ENCODE measurements around the gene BOD1L1.

The BOD1L1 gene

DNA sequence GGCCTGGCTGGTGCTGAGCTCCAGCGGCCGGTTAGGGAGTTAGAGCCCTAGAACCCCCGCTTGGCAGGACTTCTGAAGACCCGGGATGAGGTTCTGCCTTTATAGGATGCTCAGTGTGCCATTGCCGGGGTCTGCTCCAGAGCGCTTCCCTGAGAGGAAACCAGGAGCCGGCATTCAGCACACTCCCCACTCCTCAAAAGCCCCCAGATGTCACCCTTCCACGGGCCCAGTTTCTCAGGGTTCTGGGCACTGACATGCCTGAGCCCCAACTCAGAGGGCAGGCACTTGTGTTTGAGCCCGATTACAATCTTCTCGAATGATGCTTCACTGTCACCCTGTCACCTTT, 89.7 kb downstream of the BOD1L1 start:
- TF ChIP-seq FOXM1 (IDR thresholded peaks at IDR 0.05; ENCODE audit: borderline replicate concordance, low read depth) (no peak), CREB1 (IDR thresholded peaks at IDR 0.05; ENCODE audit: low read depth) (no peak), TAF1 (IDR thresholded peaks at IDR 0.05; ENCODE audit: low read depth) (no peak), RAD21 (IDR thresholded peaks at IDR 0.05; ENCODE audit: low read depth) (no peak), MAX (IDR thresholded peaks at IDR 0.05) (no peak), ZBTB7A (IDR thresholded peaks at IDR 0.05; ENCODE audit: low read depth) (no peak), CEBPB (IDR thresholded peaks at IDR 0.05) (no peak), REST (IDR thresholded peaks at IDR 0.05; ENCODE audit: low read depth) (no peak), TCF12 (IDR thresholded peaks at IDR 0.05; ENCODE audit: low read depth) (no peak), YY1 (IDR thresholded peaks at IDR 0.05; ENCODE audit: low read depth) (no peak), TEAD4 (IDR thresholded peaks at IDR 0.05) (no peak), EP300 (IDR thresholded peaks at IDR 0.05; ENCODE audit: borderline replicate concordance) (no peak), EGR1 (IDR thresholded peaks at IDR 0.05) (no peak), NFIC (IDR thresholded peaks at IDR 0.05) (no peak)
- TF ChIP-seq, protein P1, sequence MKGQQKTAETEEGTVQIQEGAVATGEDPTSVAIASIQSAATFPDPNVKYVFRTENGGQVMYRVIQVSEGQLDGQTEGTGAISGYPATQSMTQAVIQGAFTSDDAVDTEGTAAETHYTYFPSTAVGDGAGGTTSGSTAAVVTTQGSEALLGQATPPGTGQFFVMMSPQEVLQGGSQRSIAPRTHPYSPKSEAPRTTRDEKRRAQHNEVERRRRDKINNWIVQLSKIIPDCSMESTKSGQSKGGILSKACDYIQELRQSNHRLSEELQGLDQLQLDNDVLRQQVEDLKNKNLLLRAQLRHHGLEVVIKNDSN (IDR thresholded peaks at IDR 0.05): no peak

DNA sequence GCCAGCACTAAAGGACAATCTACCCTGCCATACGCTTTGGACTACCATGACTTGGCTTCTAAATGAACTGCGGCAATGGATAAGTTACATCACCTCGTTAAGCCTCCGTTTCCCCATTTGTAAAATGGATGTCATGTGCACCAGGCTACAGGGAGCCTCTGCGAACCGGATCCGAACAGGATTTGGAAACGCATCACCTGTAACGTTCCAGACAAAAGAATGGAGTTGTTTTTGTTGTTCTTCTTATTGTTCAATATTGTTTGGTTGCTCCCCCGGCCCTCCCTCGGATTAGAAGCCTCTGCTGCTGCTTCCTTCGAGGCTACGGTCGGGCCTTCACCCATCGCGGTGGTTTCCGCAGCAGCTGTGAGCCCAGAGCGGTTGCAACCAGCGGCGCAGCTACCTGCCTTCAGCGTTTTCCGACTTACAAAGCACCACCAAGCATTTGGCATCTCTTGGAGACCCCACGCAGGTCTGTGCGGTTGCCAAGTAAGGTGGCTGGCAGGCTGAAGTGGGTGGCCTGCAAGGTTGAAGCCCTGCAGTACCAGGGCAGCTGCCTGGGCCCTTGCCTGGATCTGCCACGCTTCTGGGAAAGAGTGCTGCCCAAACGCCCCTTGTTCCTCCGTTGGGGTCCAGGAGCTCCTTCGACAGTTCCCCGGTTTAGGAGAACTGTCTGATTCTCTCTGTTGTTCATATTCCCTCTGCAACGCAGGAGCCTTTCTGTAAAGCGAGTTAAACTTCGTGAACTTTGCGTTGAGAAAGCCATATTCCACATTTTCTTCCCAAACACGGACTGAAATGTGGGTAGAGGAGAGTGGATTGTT, 90.3 kb downstream of the BOD1L1 start:
- no peak for TF ChIP-seq ZBTB7A (IDR thresholded peaks at IDR 0.05; ENCODE audit: low read depth)
- no peak for TF ChIP-seq TEAD4 (IDR thresholded peaks at IDR 0.05)

DNA sequence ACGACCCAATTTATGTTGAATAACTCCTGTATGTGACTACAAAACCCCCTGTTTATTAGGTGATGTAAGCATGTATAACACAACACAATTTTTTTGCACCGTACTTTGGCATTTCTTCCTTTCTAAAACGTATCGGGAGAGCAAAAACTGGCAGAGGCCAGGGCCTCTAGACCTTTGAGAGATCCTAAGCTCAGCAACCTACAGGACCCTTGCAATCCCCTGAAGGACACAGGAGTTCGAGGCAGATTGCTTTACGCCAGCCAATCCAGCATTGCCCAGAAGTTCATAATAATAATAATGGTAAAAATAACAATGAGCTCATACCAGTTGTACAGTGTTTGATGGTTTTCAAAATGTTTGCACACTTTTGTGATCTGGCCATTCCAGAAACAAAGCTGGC, 90.9 kb downstream of the BOD1L1 start:
- TF ChIP-seq CREB1 (IDR thresholded peaks at IDR 0.05; ENCODE audit: low read depth): no peak
- TF ChIP-seq, protein P1 (IDR thresholded peaks at IDR 0.05): no peak
- no peak for TF ChIP-seq ZBTB7A (IDR thresholded peaks at IDR 0.05; ENCODE audit: low read depth)
- TF ChIP-seq TCF12 (IDR thresholded peaks at IDR 0.05; ENCODE audit: low read depth): no peak
- TF ChIP-seq YY1 (IDR thresholded peaks at IDR 0.05; ENCODE audit: low read depth): no peak
- TF ChIP-seq TEAD4 (IDR thresholded peaks at IDR 0.05): no peak
- no peak for TF ChIP-seq FOXM1 (IDR thresholded peaks at IDR 0.05; ENCODE audit: borderline replicate concordance, low read depth)
- TF ChIP-seq EGR1 (IDR thresholded peaks at IDR 0.05): no peak
- TF ChIP-seq NFIC (IDR thresholded peaks at IDR 0.05): no peak
- no peak for TF ChIP-seq MAX (IDR thresholded peaks at IDR 0.05)
- TF ChIP-seq EP300 (IDR thresholded peaks at IDR 0.05; ENCODE audit: borderline replicate concordance): no peak
- no peak for TF ChIP-seq RAD21 (IDR thresholded peaks at IDR 0.05; ENCODE audit: low read depth)
- TF ChIP-seq REST (IDR thresholded peaks at IDR 0.05; ENCODE audit: low read depth): no peak
- TF ChIP-seq TAF1 (IDR thresholded peaks at IDR 0.05; ENCODE audit: low read depth): no peak

- TF ChIP-seq FOXM1 (IDR thresholded peaks at IDR 0.05; ENCODE audit: borderline replicate concordance, low read depth): no peak
- no peak for TF ChIP-seq TCF12 (IDR thresholded peaks at IDR 0.05; ENCODE audit: low read depth)
- TF ChIP-seq TEAD4 (IDR thresholded peaks at IDR 0.05): no peak
- TF ChIP-seq CEBPB (IDR thresholded peaks at IDR 0.05): no peak
Observed at GRCh38 chr4:13535708-13536361, 91.7 kb downstream of the BOD1L1 start.

- no peak for TF ChIP-seq TCF12 (IDR thresholded peaks at IDR 0.05; ENCODE audit: low read depth)
- no peak for TF ChIP-seq EGR1 (IDR thresholded peaks at IDR 0.05)
- no peak for TF ChIP-seq MAX (IDR thresholded peaks at IDR 0.05)
- no peak for TF ChIP-seq RAD21 (IDR thresholded peaks at IDR 0.05; ENCODE audit: low read depth)
- TF ChIP-seq ZBTB7A (IDR thresholded peaks at IDR 0.05; ENCODE audit: low read depth): no peak
- no peak for TF ChIP-seq CREB1 (IDR thresholded peaks at IDR 0.05; ENCODE audit: low read depth)
- no peak for TF ChIP-seq CEBPB (IDR thresholded peaks at IDR 0.05)
- no peak for TF ChIP-seq TAF1 (IDR thresholded peaks at IDR 0.05; ENCODE audit: low read depth)
- no peak for TF ChIP-seq YY1 (IDR thresholded peaks at IDR 0.05; ENCODE audit: low read depth)
- TF ChIP-seq, protein P1 (IDR thresholded peaks at IDR 0.05): no peak
- TF ChIP-seq NFIC (IDR thresholded peaks at IDR 0.05): no peak
- TF ChIP-seq EP300 (IDR thresholded peaks at IDR 0.05; ENCODE audit: borderline replicate concordance): no peak
- no peak for TF ChIP-seq REST (IDR thresholded peaks at IDR 0.05; ENCODE audit: low read depth)
- no peak for TF ChIP-seq TEAD4 (IDR thresholded peaks at IDR 0.05)
- no peak for TF ChIP-seq FOXM1 (IDR thresholded peaks at IDR 0.05; ENCODE audit: borderline replicate concordance, low read depth)
Observed at GRCh38 chr4:13535118-13535517, 92.4 kb downstream of the BOD1L1 start.
